Suprapubic skin (tissue), 4 donors: ENCODE data around the gene MUC5AC. TPM values are rescaled to one million over a fixed set of nuclear protein-coding genes. Genes with fewer than 3 reads are reported as not detected.
"Not testable (repeated sequence)": the region's sequence is repeated elsewhere in the genome, so short reads cannot be mapped to it uniquely, and the experiment has no call there.

Experiments used
- DNase-seq, 2 donors: peaks; one replicate each; pipeline ENCODE4 v3.0.0-alpha.2; 2019; ENCODE audit warnings: low spot score in 2 of 2
- H3K27ac ChIP-seq: fragments of 200-600 bp; sonication (generic); one replicate; pipeline ENCODE4 v1.5.1; 2019
- H3K27me3 ChIP-seq: fragments of 200-600 bp; sonication (generic); one replicate; pipeline ENCODE4 v1.5.1; 2019
- H3K36me3 ChIP-seq: fragments of 200-600 bp; sonication (generic); one replicate; pipeline ENCODE4 v1.5.1; 2019
- H3K4me1 ChIP-seq: fragments of 200-600 bp; sonication (generic); one replicate; pipeline ENCODE4 v1.5.1; 2019
- H3K4me3 ChIP-seq: fragments of 200-600 bp; sonication (generic); one replicate; pipeline ENCODE4 v1.5.1; 2019; ENCODE audit warnings: mild to moderate bottlenecking
- H3K9me3 ChIP-seq: fragments of 200-600 bp; sonication (generic); one replicate; pipeline ENCODE4 v1.5.1; 2019
- CTCF ChIP-seq, 2 donors: fragments of 200-600 bp in 1 of 2; fragments of 450-650 bp in 1 of 2; sonication (generic) in 1 of 2; IDR thresholded peaks; one replicate each; pipeline ENCODE4 v1.5.1; 2016 to 2019; ENCODE audit warnings: antibody characterized with exemption in 2 of 2, mild to moderate bottlenecking in 1 of 2, moderate library complexity in 1 of 2
- EP300 ChIP-seq: sonication (generic); formaldehyde crosslinking; IDR thresholded peaks from one replicate; pipeline ENCODE4 v1.6.1; 2017; ENCODE audit warnings: antibody characterized with exemption
- POLR2A ChIP-seq, 2 donors: fragments of 450-650 bp; IDR thresholded peaks; one replicate each; pipeline ENCODE4 v1.6.1; 2017; ENCODE audit warnings: antibody characterized with exemption in 2 of 2, mild to moderate bottlenecking in 2 of 2, moderate library complexity in 2 of 2
- POLR2AphosphoS5 ChIP-seq, 3 donors: sonication (generic); formaldehyde crosslinking; IDR thresholded peaks; one replicate each; pipeline ENCODE4 v1.6.1; 2017; ENCODE audit warnings: antibody characterized with exemption in 3 of 3
- WGBS: methylation state at CpG from one replicate; pipeline ENCODE4 v1.1.5; 2018; 5-methylcytosine and 5-hydroxymethylcytosine counted together
- total RNA-seq, 4 donors: library from RNA; depleted of rRNA; stranded (reverse); fragments of >200 nt; gene quantifications; one replicate each; pipeline ENCODE4 v1.1.0, GENCODE V29; 2016

The MUC5AC gene
- total RNA-seq, 4 donors from 2014 or later = not detected

- H3K4me1 ChIP-seq = peaks cover 6% of the 10 kb centered on the region
- no peaks in the 10 kb centered on the region for H3K9me3 ChIP-seq
- peak in 1 of 2 donors; percentile 59 for DNase-seq
- WGBS = 80% methylated on average over 2 of the region's 14 CpGs
- no peak overlapping the region for H3K4me3 ChIP-seq
- peaks cover 29% of the 10 kb centered on the region for H3K27me3 ChIP-seq
- TF ChIP-seq CTCF (IDR thresholded peaks at IDR 0.05) = no peak
- no peak for TF ChIP-seq POLR2AphosphoS5 (IDR thresholded peaks at IDR 0.05)
- no peak for TF ChIP-seq EP300
- no peak for TF ChIP-seq POLR2A (IDR thresholded peaks at IDR 0.05)
- H3K27ac ChIP-seq = no peak overlapping the region
- no peaks in the 10 kb centered on the region for H3K36me3 ChIP-seq
Observed at GRCh38 chr11:1153951-1154493, 3.7 kb upstream of the MUC5AC start.

- not testable (repeated sequence) for H3K4me3 ChIP-seq, H3K27ac ChIP-seq, H3K4me1 ChIP-seq, H3K9me3 ChIP-seq, DNase-seq, H3K36me3 ChIP-seq
- H3K27me3 ChIP-seq = peaks cover 28% of the 10 kb centered on the region
- WGBS = 96% methylated on average over 2 of the region's 3 CpGs
Observed at GRCh38 chr11:1154656-1155055, 3.1 kb upstream of the MUC5AC start.

- Histone ChIP-seq H3K4me3 (no peak overlapping the region), H3K36me3 (no peaks in the 10 kb centered on the region), H3K27ac (no peak overlapping the region), H3K27me3 (peaks cover 27% of the 10 kb centered on the region), H3K4me1 (peaks cover 6% of the 10 kb centered on the region), H3K9me3 (no peaks in the 10 kb centered on the region)
- no peak for DNase-seq
- TF ChIP-seq POLR2AphosphoS5 (IDR thresholded peaks at IDR 0.05) (no peak), POLR2A (IDR thresholded peaks at IDR 0.05) (no peak), CTCF (IDR thresholded peaks at IDR 0.05) (no peak), EP300 (no peak)
Observed at GRCh38 chr11:1155274-1155693, 2.5 kb upstream of the MUC5AC start.

- peaks cover 3% of the 10 kb centered on the region for H3K4me1 ChIP-seq
- no peaks in the 10 kb centered on the region for H3K9me3 ChIP-seq
- WGBS = 91% methylated on average over 3 of the region's 7 CpGs
- H3K36me3 ChIP-seq = no peaks in the 10 kb centered on the region
- no peak for DNase-seq
- H3K4me3 ChIP-seq = no peak overlapping the region
- peaks cover 40% of the 10 kb centered on the region for H3K27me3 ChIP-seq
- TF ChIP-seq POLR2AphosphoS5 (IDR thresholded peaks at IDR 0.05) (no peak), CTCF (IDR thresholded peaks at IDR 0.05) (no peak), POLR2A (IDR thresholded peaks at IDR 0.05) (no peak), EP300 (no peak)
- H3K27ac ChIP-seq = no peak overlapping the region
Observed at GRCh38 chr11:1156506-1157340, 1.0 kb upstream of the MUC5AC start.

GRCh38 chr11:1157341-1157644 lies 460 bp upstream of the MUC5AC start:
- DNase-seq = no peak
- Histone ChIP-seq H3K36me3 (no peaks in the 10 kb centered on the region), H3K4me3 (no peak overlapping the region), H3K27ac (no peak overlapping the region), H3K9me3 (no peaks in the 10 kb centered on the region), H3K27me3 (peaks cover 45% of the 10 kb centered on the region), H3K4me1 (peaks cover 3% of the 10 kb centered on the region)
- 75% methylated on average over 4 of the region's 4 CpGs for WGBS
- TF ChIP-seq CTCF (IDR thresholded peaks at IDR 0.05) (no peak), POLR2AphosphoS5 (IDR thresholded peaks at IDR 0.05) (no peak), POLR2A (IDR thresholded peaks at IDR 0.05) (no peak), EP300 (no peak)
